Esophagus (tissue), 2 donors: ENCODE results near the gene BCL2L2. TPM values are rescaled to one million over a fixed set of nuclear protein-coding genes. Genes with fewer than 3 reads are reported as not detected.
"Not testable (repeated sequence)": the region's sequence is repeated elsewhere in the genome, so short reads cannot be mapped to it uniquely, and the experiment has no call there.

Experiments used
- H3K27ac ChIP-seq, 2 donors: one replicate each; pipeline ENCODE4 v1.5.1; 2013; ENCODE audit warnings: low read depth in 2 of 2, mild to moderate bottlenecking in 2 of 2, inconsistent platforms in 1 of 2, low read length in 1 of 2, moderate library complexity in 1 of 2
- H3K27me3 ChIP-seq, 2 donors: one replicate each; pipeline ENCODE4 v1.6.1; 2013; ENCODE audit warnings: low read length in 2 of 2, control low read depth in 1 of 2, mild to moderate bottlenecking in 1 of 2; ENCODE audit not compliant: insufficient read depth in 2 of 2, control insufficient read depth in 1 of 2
- H3K36me3 ChIP-seq, 2 donors: one replicate each; pipeline ENCODE4 v1.6.1; 2013; ENCODE audit warnings: low read length in 1 of 2; ENCODE audit not compliant: control insufficient read depth in 2 of 2, insufficient read depth in 2 of 2
- H3K4me1 ChIP-seq, 2 donors: one replicate each; pipeline ENCODE4 v1.6.1; 2013; ENCODE audit warnings: low read length in 1 of 2; ENCODE audit not compliant: control insufficient read depth in 2 of 2, insufficient read depth in 2 of 2
- H3K4me3 ChIP-seq, 2 donors: one replicate each; pipeline ENCODE4 v1.5.1; 2013; ENCODE audit warnings: low read length in 2 of 2, mild to moderate bottlenecking in 2 of 2, low read depth in 1 of 2, moderate library complexity in 1 of 2
- H3K9me3 ChIP-seq, 2 donors: one replicate each; pipeline ENCODE4 v1.6.1; 2013; ENCODE audit warnings: mild to moderate bottlenecking in 2 of 2, low read depth in 1 of 2, low read length in 1 of 2, moderate library complexity in 1 of 2; ENCODE audit not compliant: control insufficient read depth in 2 of 2, insufficient read depth in 1 of 2
- WGBS, 2 donors: extraction: QIAGEN DNeasy Blood & Tissue Kit; methylation state at CpG; one replicate each; pipeline ENCODE4 v1.1.7; 2013; 5-methylcytosine and 5-hydroxymethylcytosine counted together
- polyA plus RNA-seq, 2 donors: library from polyadenylated mRNA; stranded (reverse); fragments of 200-250 nt; gene quantifications; one replicate each; pipeline ENCODE4 v1.2.3, GENCODE V29; 2013
- donor health status: healthy with polysubstance abuse.
- donor health status: Bipolar disorder and iron deficiency.

BCL2L2 gene
- polyA plus RNA-seq, 2 donors = 28.0 to 35.0 TPM

DNA sequence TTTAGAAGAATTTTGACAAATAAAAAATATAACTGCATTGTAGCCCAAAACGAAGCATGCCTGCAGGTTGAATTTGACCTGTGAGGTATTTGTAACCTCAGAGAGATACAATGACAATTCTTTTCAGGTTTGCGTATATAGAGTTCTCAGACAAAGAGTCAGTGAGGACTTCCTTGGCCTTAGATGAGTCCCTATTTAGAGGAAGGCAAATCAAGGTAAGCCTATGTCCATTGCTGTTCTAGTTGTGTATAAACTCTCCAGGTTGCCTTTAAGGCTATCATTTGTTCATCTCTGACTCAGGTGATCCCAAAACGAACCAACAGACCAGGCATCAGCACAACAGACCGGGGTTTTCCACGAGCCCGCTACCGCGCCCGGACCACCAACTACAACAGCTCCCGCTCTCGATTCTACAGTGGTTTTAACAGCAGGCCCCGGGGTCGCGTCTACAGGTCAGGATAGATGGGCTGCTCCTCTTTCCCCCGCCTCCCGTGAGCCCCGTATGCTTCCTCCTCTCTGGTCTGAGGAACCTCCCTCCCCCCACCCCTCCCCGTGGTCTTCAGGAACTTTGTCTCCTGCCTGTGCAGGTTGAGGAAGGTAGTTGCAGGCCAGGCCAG lies 17.3 kb downstream of the BCL2L2 start:
- Histone ChIP-seq H3K4me3 (no peak overlapping the region), H3K36me3 (peaks cover 4 to 18% of the 10 kb centered on the region in 2 donors), H3K9me3 (no peaks in the 10 kb centered on the region), H3K27ac (no peak overlapping the region), H3K27me3 (no peaks in the 10 kb centered on the region), H3K4me1 (peaks cover 3 to 5% of the 10 kb centered on the region in 2 donors)
- WGBS, 2 donors = 86 to 88% methylated on average over 18 of the region's 18 CpGs

DNA sequence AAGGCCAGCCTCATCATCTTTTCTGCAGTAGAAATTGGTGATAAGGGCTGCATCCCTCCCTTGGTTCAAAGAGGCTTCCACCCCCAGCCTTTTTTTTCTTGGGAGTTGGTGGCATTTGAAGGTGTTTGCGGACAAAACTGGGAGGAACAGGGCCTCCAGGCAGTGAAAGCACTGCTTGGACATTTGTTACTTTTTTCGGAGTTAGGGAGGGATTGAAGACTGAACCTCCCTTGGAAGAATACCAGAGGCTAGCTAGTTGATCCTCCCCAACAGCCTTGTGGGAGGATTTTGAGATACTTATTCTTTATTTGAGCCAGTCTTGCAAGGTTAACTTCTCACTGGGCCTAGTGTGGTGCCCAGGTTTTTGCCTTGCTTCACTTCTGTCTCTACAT lies 17.8 kb downstream of the BCL2L2 start:
- Histone ChIP-seq H3K36me3 (peaks cover 4 to 18% of the 10 kb centered on the region in 2 donors), H3K27ac (no peak overlapping the region), H3K4me1 (peaks cover 3 to 5% of the 10 kb centered on the region in 2 donors), H3K27me3 (no peaks in the 10 kb centered on the region), H3K4me3 (no peak overlapping the region), H3K9me3 (no peaks in the 10 kb centered on the region)
- 71 to 72% methylated on average over 2 of the region's 2 CpGs for WGBS, 2 donors

GRCh38 chr14:23324993-23325392 lies 18.4 kb downstream of the BCL2L2 start:
- H3K36me3 ChIP-seq = peaks cover 4 to 18% of the 10 kb centered on the region in 2 donors
- H3K9me3 ChIP-seq = no peaks in the 10 kb centered on the region
- 82 to 83% methylated on average over 7 of the region's 7 CpGs for WGBS, 2 donors
- H3K4me1 ChIP-seq = peaks cover 3 to 5% of the 10 kb centered on the region in 2 donors
- H3K27ac ChIP-seq = no peak overlapping the region
- no peak overlapping the region for H3K4me3 ChIP-seq
- no peaks in the 10 kb centered on the region for H3K27me3 ChIP-seq

GRCh38 chr14:23325746-23326145 lies 19.1 kb downstream of the BCL2L2 start:
- H3K4me1 ChIP-seq, H3K27ac ChIP-seq: not testable (repeated sequence)
- WGBS, 2 donors = 91 to 94% methylated on average over 5 of the region's 5 CpGs

GRCh38 chr14:23326491-23327332 lies 20.1 kb downstream of the BCL2L2 start:
- Histone ChIP-seq H3K4me1 (no peaks in the 10 kb centered on the region), H3K9me3 (no peaks in the 10 kb centered on the region), H3K36me3 (peaks cover 4 to 18% of the 10 kb centered on the region in 2 donors), H3K4me3 (no peak overlapping the region), H3K27me3 (no peaks in the 10 kb centered on the region), H3K27ac (no peak overlapping the region)
- WGBS, 2 donors = 74 to 76% methylated on average over 13 of the region's 13 CpGs

More at GRCh38 chr14:23325746-23326145, 19.1 kb downstream of the BCL2L2 start:
- peaks cover 4 to 18% of the 10 kb centered on the region in 2 donors for H3K36me3 ChIP-seq
- not testable (repeated sequence) for H3K27me3 ChIP-seq, H3K9me3 ChIP-seq, H3K4me3 ChIP-seq

GRCh38 chr14:23327947-23328744 lies 21.5 kb downstream of the BCL2L2 start:
- no peak overlapping the region for H3K27ac ChIP-seq
- 43% methylated on average over 4 of the region's 4 CpGs for WGBS, 2 donors

DNA sequence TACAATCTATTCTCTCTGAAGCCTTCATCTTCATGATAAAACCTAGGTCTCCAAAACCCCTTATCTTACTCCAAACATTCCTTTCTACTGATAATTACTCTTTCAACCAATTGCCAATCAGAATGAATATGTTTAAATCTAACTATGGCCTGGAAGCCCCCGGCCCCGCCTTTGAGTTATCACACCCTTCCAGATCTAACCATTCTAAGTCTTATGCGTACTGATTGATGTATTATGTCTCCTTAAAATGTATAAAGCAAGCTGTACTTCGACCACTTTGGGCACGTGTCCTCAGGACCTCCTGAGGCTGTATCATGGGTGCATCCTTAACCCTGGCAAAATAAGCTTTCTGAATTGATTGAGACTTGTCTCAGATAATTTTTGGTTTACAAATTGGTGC lies 29.0 kb downstream of the BCL2L2 start:
- Histone ChIP-seq H3K9me3 (no peaks in the 10 kb centered on the region), H3K36me3 (no peaks in the 10 kb centered on the region), H3K4me3 (no peak overlapping the region), H3K27ac (no peak overlapping the region), H3K4me1 (no peaks in the 10 kb centered on the region), H3K27me3 (no peaks in the 10 kb centered on the region)
- 83 to 89% methylated on average over 5 of the region's 5 CpGs for WGBS, 2 donors

More at GRCh38 chr14:23327947-23328744, 21.5 kb downstream of the BCL2L2 start:
- H3K9me3 ChIP-seq = no peaks in the 10 kb centered on the region
- peaks cover 4 to 15% of the 10 kb centered on the region in 2 donors for H3K36me3 ChIP-seq
- H3K4me3 ChIP-seq = no peak overlapping the region
- H3K4me1 ChIP-seq = no peaks in the 10 kb centered on the region
- no peaks in the 10 kb centered on the region for H3K27me3 ChIP-seq

- Histone ChIP-seq H3K4me1 (no peaks in the 10 kb centered on the region), H3K9me3 (no peaks in the 10 kb centered on the region), H3K27ac (no peak overlapping the region), H3K36me3 (no peaks in the 10 kb centered on the region), H3K27me3 (no peaks in the 10 kb centered on the region), H3K4me3 (no peak overlapping the region)
- 73 to 84% methylated on average over 1 of the region's 1 CpG for WGBS, 2 donors
Observed at GRCh38 chr14:23339506-23340268, 33.1 kb downstream of the BCL2L2 start.

GRCh38 chr14:23344481-23344880 lies 37.8 kb downstream of the BCL2L2 start:
- no peak overlapping the region for H3K4me3 ChIP-seq
- no peaks in the 10 kb centered on the region for H3K9me3 ChIP-seq
- no peaks in the 10 kb centered on the region for H3K36me3 ChIP-seq
- H3K4me1 ChIP-seq = no peaks in the 10 kb centered on the region
- 46 to 47% methylated on average over 3 of the region's 3 CpGs for WGBS, 2 donors
- no peak overlapping the region for H3K27ac ChIP-seq
- no peaks in the 10 kb centered on the region for H3K27me3 ChIP-seq
